Stimulated activated CD4-positive, alpha-beta T cell treated with anti-CD3 and anti-CD28 coated beads, Interleukin-4, amount 100 ng/mL, for 48 hours (primary cell): ENCODE data around the gene CAMKMT.
"Not testable (repeated sequence)": the region's sequence is repeated elsewhere in the genome, so short reads cannot be mapped to it uniquely, and the experiment has no call there.

Experiments
- DNase-seq, 2 donors: peaks; one replicate each; pipeline ENCODE4 v3.0.0-alpha.2; 2020; ENCODE audit warnings: low read depth in 2 of 2

Gene CAMKMT

DNA sequence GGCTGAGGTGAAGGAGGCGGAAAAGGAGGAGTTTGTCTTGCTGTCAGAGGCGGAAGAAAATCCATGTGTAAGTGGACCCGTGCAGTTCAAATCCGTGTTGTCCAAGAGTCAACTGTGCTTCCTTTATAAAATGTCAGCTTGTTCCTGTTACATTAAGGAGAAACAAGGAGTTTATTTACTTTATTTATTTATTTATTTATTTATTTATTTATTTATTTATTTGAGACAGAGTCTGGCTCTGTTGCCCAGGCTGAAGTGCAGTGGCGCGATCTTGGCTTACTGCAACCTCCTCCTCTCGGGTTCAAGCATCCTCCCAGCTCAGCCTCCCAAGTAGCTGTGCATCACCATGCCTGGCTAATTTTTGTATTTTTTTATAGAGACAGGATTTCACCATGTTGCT, 143.9 kb downstream of the CAMKMT start:
- DNase-seq = not testable (repeated sequence)

GRCh38 chr2:44510246-44510645, 148.5 kb downstream of the CAMKMT start:
- no peak for DNase-seq

DNA sequence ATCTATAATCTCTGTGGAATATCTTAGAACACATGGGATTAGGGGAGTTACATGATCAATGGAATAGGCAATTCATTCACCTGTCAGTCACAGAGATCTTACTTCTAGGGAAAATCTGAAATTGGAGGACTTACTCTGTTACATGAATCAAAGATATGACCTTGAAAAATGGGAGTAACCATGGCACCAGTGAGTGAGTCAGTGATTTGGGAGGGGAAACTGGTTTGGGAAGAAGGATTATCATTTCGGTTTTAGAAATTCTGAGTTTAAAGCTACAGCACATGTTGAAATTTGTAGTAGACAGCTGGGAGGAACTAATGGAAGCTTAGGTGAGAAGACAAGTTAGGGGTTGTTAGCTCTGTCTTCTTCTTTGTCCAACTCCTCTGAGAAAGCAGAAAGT, 153.7 kb downstream of the CAMKMT start:
- DNase-seq = no peak

- no peak for DNase-seq
Measured at GRCh38 chr2:44519026-44519425, 157.3 kb downstream of the CAMKMT start.

DNA sequence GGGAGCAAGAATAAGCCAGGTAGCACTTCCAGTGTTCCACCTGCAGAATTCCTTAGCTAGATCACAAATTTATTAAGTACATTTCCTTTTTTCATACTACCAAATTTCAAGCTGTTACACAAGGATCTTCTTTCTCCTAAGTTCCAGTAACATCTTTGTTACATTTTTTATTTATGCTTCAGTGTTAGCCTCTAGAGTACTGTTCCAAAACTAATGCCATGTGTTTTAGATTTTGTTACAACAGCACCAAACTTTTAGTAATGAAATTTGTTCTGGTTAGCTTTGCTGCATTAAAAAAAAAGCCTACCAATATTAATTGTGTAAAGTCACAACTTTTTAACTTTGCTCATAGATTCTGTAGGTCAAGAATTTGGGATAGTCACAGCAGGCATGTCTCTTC, 161.1 kb downstream of the CAMKMT start:
- DNase-seq = no peak

- DNase-seq = no peak
Measured at GRCh38 chr2:44524347-44524926, 162.7 kb downstream of the CAMKMT start.

DNA sequence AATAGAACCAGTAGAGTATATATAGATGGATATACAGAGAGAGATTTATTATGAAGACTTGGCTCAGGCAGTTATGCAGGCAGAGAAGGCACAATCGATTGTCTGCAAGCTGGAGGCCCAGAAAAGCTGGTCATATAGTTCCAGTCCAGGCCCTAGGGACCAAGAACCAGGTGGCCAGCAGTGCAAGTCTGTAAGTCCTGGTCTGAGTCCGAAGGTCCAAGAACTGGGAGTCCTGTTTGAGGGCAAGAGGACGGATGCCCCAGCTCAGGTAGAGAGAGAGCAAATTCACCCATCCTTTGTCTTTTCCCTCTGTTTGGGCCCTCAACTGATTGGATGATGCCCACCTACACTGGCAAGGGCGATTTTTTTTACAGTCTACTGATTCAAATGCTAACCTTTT, 164.6 kb downstream of the CAMKMT start:
- no peak for DNase-seq

DNA sequence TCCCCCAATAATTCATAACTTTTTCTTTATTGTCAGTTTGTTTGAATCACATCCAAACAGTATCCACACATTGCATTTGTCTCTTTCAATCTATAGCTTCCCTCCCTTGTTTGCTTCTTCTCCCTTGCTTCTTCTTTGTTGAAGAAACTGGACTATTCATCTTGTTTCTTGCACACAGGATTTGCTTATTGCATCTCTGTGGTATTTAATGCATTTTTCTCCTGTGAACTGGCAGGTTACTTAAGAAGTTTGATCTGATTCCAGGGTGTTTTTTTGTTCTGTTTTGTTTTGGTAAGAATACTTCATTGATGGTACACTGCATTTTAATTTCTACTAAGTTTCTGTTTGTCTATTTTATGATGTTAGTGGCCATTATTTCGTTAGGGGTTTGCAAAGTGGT, 166.8 kb downstream of the CAMKMT start:
- no peak for DNase-seq

- no peak for DNase-seq
Measured at GRCh38 chr2:44529448-44529847, 167.7 kb downstream of the CAMKMT start.

GRCh38 chr2:44531289-44531688, 169.5 kb downstream of the CAMKMT start:
- DNase-seq = no peak

DNA sequence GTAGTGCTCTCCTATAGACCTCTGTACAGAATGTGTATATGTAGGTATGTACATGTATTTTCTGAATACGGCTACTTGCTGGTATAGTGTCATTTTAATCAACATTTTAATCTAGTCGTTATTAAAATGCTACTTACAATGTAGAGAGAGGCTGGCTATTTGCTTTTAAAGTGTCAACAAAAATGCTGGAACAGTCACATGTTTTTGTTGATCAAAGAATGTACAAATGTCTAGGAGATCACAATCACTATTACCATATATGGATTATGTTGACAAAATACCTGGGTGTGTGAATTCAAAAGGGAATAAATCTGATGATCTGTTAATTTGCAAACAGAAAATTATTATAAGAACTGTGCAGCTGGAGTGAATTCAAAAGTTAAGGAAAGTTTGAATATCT, 170.3 kb downstream of the CAMKMT start:
- no peak for DNase-seq

DNA sequence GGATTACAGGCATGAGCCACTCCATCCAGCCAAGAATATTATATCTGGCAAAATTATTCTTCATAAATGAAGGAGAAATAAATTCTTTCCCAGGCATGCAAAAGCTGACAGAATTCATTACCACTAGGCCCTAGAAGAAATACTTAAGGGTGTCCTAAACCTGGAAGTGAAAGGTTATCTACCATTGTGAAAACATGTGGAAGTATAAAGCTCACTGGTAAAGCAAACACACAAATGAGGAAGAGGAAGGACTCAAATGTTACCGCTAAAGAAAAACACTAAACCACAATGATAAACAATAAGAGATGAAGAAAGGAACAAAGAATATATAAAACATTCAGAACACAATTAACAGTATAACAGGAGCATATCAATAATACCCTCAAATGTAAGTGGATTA, 171.8 kb downstream of the CAMKMT start:
- no peak for DNase-seq

- no peak for DNase-seq
Measured at GRCh38 chr2:44535376-44535775, 173.6 kb downstream of the CAMKMT start.

- DNase-seq = no peak
Measured at GRCh38 chr2:44537264-44537663, 175.5 kb downstream of the CAMKMT start.

GRCh38 chr2:44542520-44542919, 180.8 kb downstream of the CAMKMT start:
- no peak for DNase-seq

DNA sequence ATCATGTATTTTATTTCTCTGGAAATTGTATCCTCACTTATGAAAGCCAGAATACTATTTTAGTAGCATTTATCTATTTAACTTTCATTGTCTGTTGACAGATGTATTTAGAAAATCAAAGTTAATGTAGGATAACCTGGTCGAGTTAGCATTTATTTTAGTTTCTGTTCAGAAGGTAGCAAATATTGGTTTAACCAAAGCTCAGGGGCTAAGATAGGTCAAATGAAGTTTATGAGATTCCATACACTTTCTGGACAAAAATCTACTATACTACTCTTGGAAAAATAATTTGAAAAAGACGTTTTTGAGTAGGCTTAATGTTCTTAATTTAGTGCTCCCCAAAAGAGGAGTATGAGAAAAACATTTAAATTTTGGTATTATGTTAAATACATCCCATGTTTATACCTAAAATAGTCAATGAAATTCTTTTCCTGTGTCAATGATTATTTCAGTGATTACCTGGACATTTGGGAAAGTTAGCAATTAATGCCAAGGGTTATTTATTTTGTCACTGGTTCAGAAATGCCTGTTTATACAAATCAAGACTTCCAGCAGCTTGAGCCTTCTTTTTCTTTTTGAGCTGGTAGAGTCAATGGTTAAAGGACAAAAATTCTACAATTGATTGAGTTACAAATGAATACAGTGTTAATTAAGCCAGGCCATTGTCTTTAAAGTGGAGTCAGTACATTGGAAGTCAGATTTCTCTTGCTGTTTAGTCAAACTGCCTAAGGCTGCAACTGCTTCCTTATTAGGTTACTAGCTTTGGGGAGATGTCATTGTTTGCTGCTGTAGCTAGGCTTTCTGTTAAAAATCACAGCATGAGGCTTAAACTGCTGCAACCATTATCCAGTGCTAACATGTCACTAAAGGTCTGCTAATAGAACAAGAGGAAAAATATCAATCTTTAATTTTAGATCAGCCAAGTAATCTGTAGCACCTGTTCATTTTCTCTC, 182.3 kb downstream of the CAMKMT start:
- DNase-seq = no peak

DNA sequence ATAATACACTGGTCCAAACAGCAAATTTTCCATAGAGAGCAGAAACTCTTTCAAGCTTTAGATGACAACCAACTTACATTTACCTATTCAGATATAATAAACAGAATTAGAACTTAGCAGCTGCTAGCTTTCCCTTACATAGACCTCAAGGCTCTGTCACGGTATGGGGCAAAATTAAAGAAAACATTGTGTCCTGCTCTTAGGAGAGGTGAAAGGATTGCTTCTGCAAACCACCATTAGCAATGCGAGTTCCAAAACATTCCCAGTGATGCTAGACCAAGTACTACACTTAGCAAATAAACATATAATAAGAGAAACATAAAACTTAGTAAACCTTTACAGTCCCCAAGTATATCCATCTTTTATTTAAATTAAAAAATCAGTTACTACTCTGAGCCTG, 183.3 kb downstream of the CAMKMT start:
- no peak for DNase-seq

DNA sequence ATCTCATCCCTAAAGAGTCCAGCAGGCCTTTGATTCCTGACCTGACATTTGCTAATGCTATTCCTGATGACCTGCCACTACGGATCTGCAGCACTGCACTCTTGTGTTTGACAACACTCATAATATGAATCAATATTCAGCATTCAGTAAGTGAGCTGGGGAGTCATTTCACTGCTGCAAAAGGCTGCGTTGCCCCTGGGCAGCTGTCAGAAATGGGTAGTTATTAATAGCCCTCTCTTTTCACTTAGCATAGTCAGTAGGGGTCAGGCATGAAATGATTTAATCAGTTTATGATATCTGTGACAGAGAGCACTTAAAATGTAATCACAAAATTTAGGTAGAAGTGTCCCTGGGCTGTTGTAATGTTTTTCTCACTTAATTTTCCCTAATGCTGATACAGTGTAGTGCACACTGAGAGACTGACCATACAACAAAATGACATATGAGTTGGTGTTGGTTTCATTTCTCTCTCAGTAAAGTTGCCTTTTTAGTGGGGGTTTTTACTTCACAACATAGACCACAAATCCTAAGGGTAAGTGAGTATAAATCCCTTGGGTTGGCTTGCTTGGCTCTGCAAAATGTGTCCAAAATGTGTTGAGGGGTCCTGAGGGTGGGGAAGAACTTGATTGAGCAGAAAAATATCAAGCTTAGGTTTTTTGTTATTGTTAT, 184.8 kb downstream of the CAMKMT start:
- no peak for DNase-seq

DNA sequence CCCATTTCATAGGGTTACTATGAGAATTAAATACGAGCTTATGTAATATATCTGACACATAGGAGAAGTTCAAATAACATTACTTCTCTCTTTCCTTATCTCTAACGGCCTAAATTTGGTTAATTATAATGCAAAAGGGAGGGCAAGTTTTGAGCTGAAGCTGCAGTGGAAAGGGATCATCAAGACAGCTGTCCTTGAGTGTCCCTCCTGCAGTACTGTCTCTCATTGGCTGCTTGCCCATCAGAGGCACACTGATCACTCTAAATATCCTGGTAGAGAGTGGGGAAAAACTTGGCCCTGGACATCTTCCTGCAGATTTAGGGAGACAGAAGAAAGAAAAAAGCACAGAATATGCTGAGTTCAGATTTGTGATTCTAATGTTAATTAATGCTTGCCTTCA, 186.0 kb downstream of the CAMKMT start:
- DNase-seq = no peak

DNA sequence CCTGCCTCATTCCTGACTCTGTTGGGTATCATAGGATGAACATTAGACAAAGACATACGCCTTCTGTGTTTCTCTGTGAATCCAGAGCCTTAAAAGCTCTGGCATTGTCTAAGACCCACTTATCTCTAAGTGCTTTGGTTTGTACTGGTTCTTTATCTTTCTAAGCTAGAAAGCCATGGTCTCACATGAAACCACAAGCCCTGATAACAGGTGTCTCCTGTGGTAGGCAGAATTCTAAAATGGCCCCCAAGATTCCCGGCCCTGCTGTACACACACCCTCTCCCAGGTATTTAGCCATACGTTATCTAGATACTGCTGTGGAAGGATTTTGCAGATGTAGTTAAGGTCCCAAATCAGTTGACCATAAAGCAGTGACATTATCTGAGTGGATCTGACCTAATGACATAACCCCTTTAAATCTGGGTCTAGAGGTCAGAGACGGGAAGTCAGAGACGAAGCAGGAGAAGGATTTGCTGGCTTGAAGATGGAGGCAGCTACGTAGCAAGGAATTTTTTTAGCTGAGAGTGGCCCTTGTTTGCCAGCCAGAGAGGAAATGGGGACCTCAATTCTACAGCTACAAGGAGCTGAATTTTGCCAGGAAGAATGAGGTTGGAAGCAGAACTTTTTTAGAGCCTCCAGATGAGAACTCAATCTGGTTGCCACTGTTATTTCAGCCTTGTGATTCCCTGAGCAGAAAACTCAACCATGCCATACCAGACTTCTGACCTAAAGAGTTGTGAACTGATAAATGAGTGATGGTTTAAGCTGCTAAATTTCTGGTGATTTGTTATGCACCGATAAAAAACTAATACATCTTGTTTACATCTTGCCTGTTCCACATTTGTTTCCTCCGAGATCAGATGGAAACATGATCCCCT, 186.7 kb downstream of the CAMKMT start:
- no peak for DNase-seq

DNA sequence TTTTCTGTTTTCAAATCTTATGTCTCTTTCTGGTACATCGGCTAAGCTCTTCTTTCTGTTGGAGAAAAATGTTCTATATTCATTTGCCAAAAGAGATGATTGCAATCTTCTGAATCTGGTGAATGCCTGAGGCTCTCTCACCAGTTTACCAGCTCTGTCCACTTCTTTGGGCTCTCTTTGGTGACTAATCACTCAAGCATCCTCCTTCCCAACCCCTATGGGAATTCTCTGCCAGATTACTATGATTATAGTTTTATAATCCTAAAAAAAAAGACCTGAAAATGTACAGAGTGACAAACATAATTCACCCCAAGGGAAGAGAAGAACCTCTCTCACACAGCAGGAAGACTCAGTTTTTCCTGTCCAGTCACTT, 187.3 kb downstream of the CAMKMT start:
- no peak for DNase-seq

- DNase-seq = no peak
Measured at GRCh38 chr2:44549856-44550255, 188.1 kb downstream of the CAMKMT start.
